Fibroblast of the aortic adventitia (primary cell): ENCODE results near the gene NEK5. TPM values are rescaled to one million over a fixed set of nuclear protein-coding genes. Genes with fewer than 3 reads are reported as not detected.
"Not testable (repeated sequence)": the region's sequence is repeated elsewhere in the genome, so short reads cannot be mapped to it uniquely, and the experiment has no call there.

Source experiments
- DNase-seq: peaks from one replicate; pipeline ENCODE4 v3.0.0-alpha.2; 2010; ENCODE audit warnings: low read depth
- H3K4me3 ChIP-seq: 2 replicates; pipeline ENCODE4 v1.5.1; 2011; ENCODE audit warnings: low read depth, mild to moderate bottlenecking, control low read depth, low read length, moderate library complexity
- CTCF ChIP-seq: IDR thresholded peaks from 2 replicates; pipeline ENCODE4 v1.5.1; 2011; ENCODE audit warnings: mild to moderate bottlenecking, low read length, control low read depth, inconsistent platforms; ENCODE audit not compliant: insufficient read depth
- total RNA-seq: library from RNA; depleted of rRNA; stranded (reverse); fragments of >200 nt; gene quantifications from 2 replicates; pipeline ENCODE4 v1.2.3, GENCODE V29; 2012; ENCODE audit warnings: low replicate concordance

Gene NEK5
- total RNA-seq, 1 donor: 0.45 TPM

- DNase-seq: no peak
- H3K4me3 ChIP-seq: no peak overlapping the region
- no peak for TF ChIP-seq CTCF
Observed at GRCh38 chr13:52112591-52112990, 16.3 kb downstream of the NEK5 start.

GRCh38 chr13:52109116-52109670, 19.7 kb downstream of the NEK5 start:
- TF ChIP-seq CTCF: no peak
- no peak overlapping the region for H3K4me3 ChIP-seq
- DNase-seq: no peak

GRCh38 chr13:52105841-52106240, 23.0 kb downstream of the NEK5 start:
- H3K4me3 ChIP-seq: no peak overlapping the region
- TF ChIP-seq CTCF: no peak
- DNase-seq: no peak

- DNase-seq: peak; percentile 65
- TF ChIP-seq CTCF: no peak
- no peak overlapping the region for H3K4me3 ChIP-seq
Observed at GRCh38 chr13:52104624-52105023, 24.2 kb downstream of the NEK5 start.

- no peak for TF ChIP-seq CTCF
- no peak for DNase-seq
- H3K4me3 ChIP-seq: no peak overlapping the region
Observed at GRCh38 chr13:52103386-52103785, 25.5 kb downstream of the NEK5 start.

GRCh38 chr13:52102423-52102822, 26.4 kb downstream of the NEK5 start:
- not testable (repeated sequence) for H3K4me3 ChIP-seq, DNase-seq

- no peak for DNase-seq
- H3K4me3 ChIP-seq: no peak overlapping the region
- no peak for TF ChIP-seq CTCF
Observed at GRCh38 chr13:52097197-52097596, 31.7 kb downstream of the NEK5 start.
